ENCODE data around the gene USF2.
"Not testable (repeated sequence)": the region's sequence is repeated elsewhere in the genome, so short reads cannot be mapped to it uniquely, and the experiment has no call there.

- TF ChIP-seq ZNF274 (IDR thresholded peaks at IDR 0.05; ENCODE audit: low read depth, low read length); YY1 (IDR thresholded peaks at IDR 0.05; ENCODE audit: insufficient read depth, insufficient read length); SUZ12 (IDR thresholded peaks at IDR 0.05; ENCODE audit: extremely low read depth, insufficient read depth, insufficient read length): not testable (repeated sequence)
Measured at GRCh38 chr19:35286101-35286500, 17.3 kb downstream of the USF2 start.

Data from NT2/D1 (cell line).